DOHH2 (cell line): ENCODE measurements around the gene IRGC.

Source experiments
- CTCF ChIP-seq: fragments of 200-600 bp; sonication (generic); IDR thresholded peaks from one replicate; pipeline ENCODE4 v1.5.1; 2014; ENCODE audit warnings: antibody characterized with exemption, mild to moderate bottlenecking, low read depth, low read length; ENCODE audit not compliant: poor library complexity, severe bottlenecking
- EZH2phosphoT487 ChIP-seq: fragments of 200-600 bp; sonication (generic); IDR thresholded peaks from 2 replicates; pipeline ENCODE4 v1.6.1; 2017; ENCODE audit warnings: borderline replicate concordance, mild to moderate bottlenecking, antibody characterized with exemption, low read length, moderate library complexity, mixed read lengths

- TF ChIP-seq CTCF (no peak), EZH2phosphoT487 (no peak)
Measured at GRCh38 chr19:43713208-43713607, 2.7 kb upstream of the IRGC start.
